Parathyroid adenoma (tissue), 2 donors: ENCODE measurements around the gene IQSEC2.

Source experiments
- H2AFZ ChIP-seq: fragments of 300-600 bp; sonication (generic); one replicate; pipeline ENCODE4 v1.7.0; 2017; ENCODE audit warnings: antibody characterized with exemption, mild to moderate bottlenecking
- H3K27ac ChIP-seq: fragments of 300-600 bp; sonication (generic); one replicate; pipeline ENCODE4 v1.7.0; 2017
- H3K27me3 ChIP-seq: fragments of 300-600 bp; sonication (generic); one replicate; pipeline ENCODE4 v1.7.0; 2017; ENCODE audit warnings: low read length; ENCODE audit not compliant: control insufficient read depth, insufficient read depth
- H3K36me3 ChIP-seq: fragments of 300-600 bp; sonication (generic); one replicate; pipeline ENCODE4 v1.7.0; 2017; ENCODE audit warnings: low read length; ENCODE audit not compliant: control insufficient read depth, insufficient read depth
- H3K4me1 ChIP-seq: fragments of 300-600 bp; sonication (generic); one replicate; pipeline ENCODE4 v1.7.0; 2017; ENCODE audit warnings: control low read depth
- H3K4me2 ChIP-seq: fragments of 300-600 bp; sonication (generic); one replicate; pipeline ENCODE4 v1.7.0; 2017; ENCODE audit warnings: low read length
- H3K4me3 ChIP-seq: fragments of 300-600 bp; sonication (generic); one replicate; pipeline ENCODE4 v1.7.0; 2017; ENCODE audit warnings: low read depth, low read length
- H3K79me2 ChIP-seq: fragments of 300-600 bp; sonication (generic); one replicate; pipeline ENCODE4 v1.7.0; 2017; ENCODE audit warnings: control low read depth
- H3K9ac ChIP-seq: fragments of 300-600 bp; sonication (generic); one replicate; pipeline ENCODE4 v1.7.0; 2017; ENCODE audit warnings: mild to moderate bottlenecking
- H3K9me3 ChIP-seq: fragments of 300-600 bp; sonication (generic); one replicate; pipeline ENCODE4 v1.7.0; 2017; ENCODE audit warnings: low read length; ENCODE audit not compliant: control insufficient read depth
- CTCF ChIP-seq: fragments of 300-600 bp; sonication (generic); IDR thresholded peaks from one replicate; pipeline ENCODE4 v1.7.0; 2017; ENCODE audit warnings: antibody characterized with exemption, mild to moderate bottlenecking
- donor health status: primary hyperparathyroidism.

IQSEC2 gene

GRCh38 chrX:53305996-53306937 is 24.9 kb upstream of the IQSEC2 start:
- no peak for TF ChIP-seq CTCF
- H2AFZ ChIP-seq, result no peak overlapping the region
- H3K4me3 ChIP-seq, result no peak overlapping the region
- H3K27me3 ChIP-seq, result no peaks in the 10 kb centered on the region
- no peak overlapping the region for H3K27ac ChIP-seq
- no peaks in the 10 kb centered on the region for H3K9me3 ChIP-seq
- no peaks in the 10 kb centered on the region for H3K36me3 ChIP-seq
- H3K79me2 ChIP-seq, result no peaks in the 10 kb centered on the region
- H3K4me1 ChIP-seq, result no peaks in the 10 kb centered on the region
- H3K4me2 ChIP-seq, result no peak overlapping the region
- H3K9ac ChIP-seq, result no peak overlapping the region

- Histone ChIP-seq H3K79me2 (no peaks in the 10 kb centered on the region), H2AFZ (no peak overlapping the region), H3K4me1 (no peaks in the 10 kb centered on the region), H3K27ac (no peak overlapping the region), H3K9me3 (no peaks in the 10 kb centered on the region), H3K9ac (no peak overlapping the region), H3K36me3 (no peaks in the 10 kb centered on the region), H3K4me3 (no peak overlapping the region), H3K27me3 (no peaks in the 10 kb centered on the region), H3K4me2 (no peak overlapping the region)
- no peak for TF ChIP-seq CTCF
Observed at GRCh38 chrX:53305219-53305995, 24.0 kb upstream of the IQSEC2 start.

GRCh38 chrX:53303195-53303594 is 21.8 kb upstream of the IQSEC2 start:
- no peak overlapping the region for H3K9ac ChIP-seq
- no peak overlapping the region for H3K27ac ChIP-seq
- H2AFZ ChIP-seq, result no peak overlapping the region
- no peak overlapping the region for H3K4me3 ChIP-seq
- TF ChIP-seq CTCF, result no peak
- H3K9me3 ChIP-seq, result no peaks in the 10 kb centered on the region
- H3K4me2 ChIP-seq, result no peak overlapping the region
- no peaks in the 10 kb centered on the region for H3K27me3 ChIP-seq
- no peaks in the 10 kb centered on the region for H3K4me1 ChIP-seq
- H3K36me3 ChIP-seq, result no peaks in the 10 kb centered on the region
- H3K79me2 ChIP-seq, result no peaks in the 10 kb centered on the region

GRCh38 chrX:53300157-53300556 is 18.8 kb upstream of the IQSEC2 start:
- H3K4me1 ChIP-seq, result no peaks in the 10 kb centered on the region
- no peak overlapping the region for H3K9ac ChIP-seq
- no peaks in the 10 kb centered on the region for H3K27me3 ChIP-seq
- no peak overlapping the region for H3K27ac ChIP-seq
- H3K79me2 ChIP-seq, result no peaks in the 10 kb centered on the region
- no peak overlapping the region for H3K4me2 ChIP-seq
- no peak overlapping the region for H3K4me3 ChIP-seq
- H2AFZ ChIP-seq, result no peak overlapping the region
- H3K36me3 ChIP-seq, result no peaks in the 10 kb centered on the region
- H3K9me3 ChIP-seq, result no peaks in the 10 kb centered on the region
- no peak for TF ChIP-seq CTCF
